Vagina (tissue), 2 donors: ENCODE results near the gene KANSL3.

Experiments used
- POLR2A ChIP-seq, 2 donors: fragments of 450-650 bp; IDR thresholded peaks; one replicate each; pipeline ENCODE4 v1.6.1; 2017; ENCODE audit warnings: antibody characterized with exemption in 2 of 2, mild to moderate bottlenecking in 2 of 2, moderate library complexity in 2 of 2
- POLR2AphosphoS5 ChIP-seq, 2 donors: sonication (generic); formaldehyde crosslinking; IDR thresholded peaks; one replicate each; pipeline ENCODE4 v1.9.0; 2017; ENCODE audit warnings: antibody characterized with exemption in 2 of 2, mild to moderate bottlenecking in 2 of 2, low read depth in 1 of 2; ENCODE audit not compliant: insufficient read depth in 1 of 2
- TF ChIP-seq, protein P1 (sequence below), 3 experiments: fragments of 450-650 bp in 2 of 3; fragments of 200-600 bp in 1 of 3; sonication (generic) in 1 of 3; IDR thresholded peaks; one replicate each; pipeline ENCODE4 v1.5.1; 2017 to 2019; ENCODE audit warnings: antibody characterized with exemption in 3 of 3, mild to moderate bottlenecking in 2 of 3, moderate library complexity in 2 of 3

DNA sequence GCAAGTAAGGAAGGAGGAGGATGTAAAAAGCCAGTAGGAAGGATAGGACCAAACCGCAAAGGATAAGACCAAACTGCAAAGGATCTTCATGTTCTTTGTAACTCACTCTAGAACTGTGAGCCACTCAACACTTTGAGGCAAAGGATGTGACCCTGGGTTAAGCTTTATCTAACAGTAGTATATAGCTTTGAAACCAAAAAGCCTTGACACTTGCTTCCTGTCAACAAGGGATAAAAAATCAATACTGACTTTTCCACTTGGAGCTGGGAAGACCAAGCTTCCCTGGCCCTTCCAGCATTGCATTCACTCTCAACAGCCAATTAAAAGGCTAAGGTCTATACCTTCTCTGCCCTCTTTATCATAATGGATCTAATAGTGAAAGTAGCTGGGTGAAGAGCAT is 22.0 kb downstream of the KANSL3 start:
- TF ChIP-seq, protein P1, sequence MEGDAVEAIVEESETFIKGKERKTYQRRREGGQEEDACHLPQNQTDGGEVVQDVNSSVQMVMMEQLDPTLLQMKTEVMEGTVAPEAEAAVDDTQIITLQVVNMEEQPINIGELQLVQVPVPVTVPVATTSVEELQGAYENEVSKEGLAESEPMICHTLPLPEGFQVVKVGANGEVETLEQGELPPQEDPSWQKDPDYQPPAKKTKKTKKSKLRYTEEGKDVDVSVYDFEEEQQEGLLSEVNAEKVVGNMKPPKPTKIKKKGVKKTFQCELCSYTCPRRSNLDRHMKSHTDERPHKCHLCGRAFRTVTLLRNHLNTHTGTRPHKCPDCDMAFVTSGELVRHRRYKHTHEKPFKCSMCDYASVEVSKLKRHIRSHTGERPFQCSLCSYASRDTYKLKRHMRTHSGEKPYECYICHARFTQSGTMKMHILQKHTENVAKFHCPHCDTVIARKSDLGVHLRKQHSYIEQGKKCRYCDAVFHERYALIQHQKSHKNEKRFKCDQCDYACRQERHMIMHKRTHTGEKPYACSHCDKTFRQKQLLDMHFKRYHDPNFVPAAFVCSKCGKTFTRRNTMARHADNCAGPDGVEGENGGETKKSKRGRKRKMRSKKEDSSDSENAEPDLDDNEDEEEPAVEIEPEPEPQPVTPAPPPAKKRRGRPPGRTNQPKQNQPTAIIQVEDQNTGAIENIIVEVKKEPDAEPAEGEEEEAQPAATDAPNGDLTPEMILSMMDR (IDR thresholded peaks at IDR 0.05), result no peak
- no peak for TF ChIP-seq POLR2A (IDR thresholded peaks at IDR 0.05)
- no peak for TF ChIP-seq POLR2AphosphoS5 (IDR thresholded peaks at IDR 0.05; ENCODE audit: insufficient read depth in 1 of 2, low read depth in 1 of 2)
